Measurements from ENCODE around the gene DLG1.

DLG1 gene

DNA sequence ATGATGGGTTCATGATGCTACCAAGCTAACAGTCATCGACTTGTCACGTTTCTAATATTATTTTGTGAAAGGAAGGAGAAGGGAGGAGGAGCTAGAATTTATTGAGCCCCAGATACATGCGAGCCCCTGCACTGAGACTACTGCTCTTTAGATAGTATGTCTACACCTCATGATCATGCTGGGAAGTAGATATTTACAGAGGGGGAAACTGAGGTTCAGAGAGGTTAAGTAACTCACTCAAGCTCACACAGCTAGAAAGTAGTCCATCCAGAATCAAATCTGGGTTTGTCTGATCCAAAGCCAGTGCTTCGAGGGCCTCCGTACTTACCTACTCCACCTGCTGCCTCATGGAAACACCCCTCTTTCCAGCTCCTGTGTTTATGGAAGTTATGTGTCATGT lies 38.8 kb upstream of the DLG1 start:
- Histone ChIP-seq H3K9me3 (ENCODE audit: control insufficient read depth, low read length) (no peaks in the 10 kb centered on the region), H3K36me3 (ENCODE audit: control insufficient read depth, insufficient read depth, low read length) (no peaks in the 10 kb centered on the region), H3K27ac (ENCODE audit: low read depth, low read length, severe bottlenecking) (no peak overlapping the region), H3K4me1 (ENCODE audit: control insufficient read depth, insufficient read depth, low read length, poor library complexity, severe bottlenecking) (peaks cover 11% of the 10 kb centered on the region), H3K4me3 (ENCODE audit: extremely low read depth, insufficient read depth, low read length, poor library complexity, severe bottlenecking) (no peak overlapping the region)
- WGBS, 2 experiments (ENCODE audit: insufficient coverage in 2 of 2): 90 to 97% methylated on average over 4 to 5 of the region's 5 CpGs

DNA sequence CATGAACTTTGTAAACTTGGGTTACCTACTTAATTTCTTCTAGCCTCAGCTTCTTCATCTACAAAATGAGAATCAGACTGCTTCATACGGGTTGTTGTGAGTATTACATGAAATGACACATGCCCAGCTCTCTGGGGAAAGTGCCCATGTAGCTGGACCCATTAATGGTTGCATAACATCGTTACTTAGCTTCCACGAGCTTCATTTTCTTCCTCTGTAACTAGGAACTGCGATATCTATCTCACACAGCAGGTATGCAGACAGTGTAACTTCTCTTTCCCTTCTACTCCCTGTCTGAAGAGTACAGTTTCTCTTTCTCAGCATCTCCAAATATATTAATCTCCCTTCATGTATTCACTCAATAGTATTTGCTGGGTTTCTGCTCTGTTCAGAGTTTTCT lies 37.9 kb upstream of the DLG1 start:
- Histone ChIP-seq H3K36me3 (ENCODE audit: control insufficient read depth, insufficient read depth, low read length) (no peaks in the 10 kb centered on the region), H3K9me3 (ENCODE audit: control insufficient read depth, low read length) (no peaks in the 10 kb centered on the region), H3K4me3 (ENCODE audit: extremely low read depth, insufficient read depth, low read length, poor library complexity, severe bottlenecking) (no peak overlapping the region), H3K4me1 (ENCODE audit: control insufficient read depth, insufficient read depth, low read length, poor library complexity, severe bottlenecking) (peaks cover 11% of the 10 kb centered on the region), H3K27ac (ENCODE audit: low read depth, low read length, severe bottlenecking) (no peak overlapping the region)
- 89 to 90% methylated on average over 4 of the region's 4 CpGs for WGBS, 2 experiments (ENCODE audit: insufficient coverage in 2 of 2)

DNA sequence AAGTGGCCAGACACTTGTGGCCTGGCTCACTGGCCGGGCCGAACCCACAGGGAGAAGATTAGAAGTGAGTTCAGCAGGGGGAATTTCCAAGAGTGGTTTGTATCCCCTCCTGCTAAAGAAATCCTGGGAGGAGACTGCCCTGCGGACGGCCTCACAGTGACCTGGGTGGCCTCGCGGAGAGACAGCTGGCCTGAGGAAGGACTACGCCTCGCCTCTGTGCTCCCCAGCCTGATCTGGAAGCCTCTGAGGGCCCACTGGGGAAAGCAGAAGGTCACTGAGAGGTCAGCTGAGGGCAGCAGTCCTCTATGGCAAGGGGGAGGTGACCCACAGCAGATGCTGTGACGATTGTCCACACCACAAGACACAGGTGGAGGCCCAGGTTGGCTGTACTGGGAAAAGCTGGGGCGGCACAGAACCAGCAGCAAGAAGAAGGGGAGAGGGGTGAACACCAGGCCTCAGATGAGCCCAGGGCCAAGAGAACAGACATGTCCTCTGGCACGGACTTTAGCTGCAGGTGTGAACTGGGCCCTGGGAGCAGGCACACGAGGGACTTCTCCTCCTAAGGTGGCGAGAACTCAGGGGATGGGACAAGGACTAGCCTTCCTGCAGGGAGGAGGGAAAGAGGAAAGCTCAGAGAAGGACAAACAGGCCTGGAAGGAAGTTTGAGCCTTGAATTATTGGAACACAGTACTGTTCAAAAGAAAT lies 37.2 kb upstream of the DLG1 start:
- peaks cover 11% of the 10 kb centered on the region for H3K4me1 ChIP-seq (ENCODE audit: control insufficient read depth, insufficient read depth, low read length, poor library complexity, severe bottlenecking)
- no peaks in the 10 kb centered on the region for H3K36me3 ChIP-seq (ENCODE audit: control insufficient read depth, insufficient read depth, low read length)
- no peak overlapping the region for H3K27ac ChIP-seq (ENCODE audit: low read depth, low read length, severe bottlenecking)
- H3K4me3 ChIP-seq (ENCODE audit: extremely low read depth, insufficient read depth, low read length, poor library complexity, severe bottlenecking): no peak overlapping the region
- no peaks in the 10 kb centered on the region for H3K9me3 ChIP-seq (ENCODE audit: control insufficient read depth, low read length)
- WGBS, 2 experiments (ENCODE audit: insufficient coverage in 2 of 2): 93 to 94% methylated on average over 11 to 13 of the region's 13 CpGs

DNA sequence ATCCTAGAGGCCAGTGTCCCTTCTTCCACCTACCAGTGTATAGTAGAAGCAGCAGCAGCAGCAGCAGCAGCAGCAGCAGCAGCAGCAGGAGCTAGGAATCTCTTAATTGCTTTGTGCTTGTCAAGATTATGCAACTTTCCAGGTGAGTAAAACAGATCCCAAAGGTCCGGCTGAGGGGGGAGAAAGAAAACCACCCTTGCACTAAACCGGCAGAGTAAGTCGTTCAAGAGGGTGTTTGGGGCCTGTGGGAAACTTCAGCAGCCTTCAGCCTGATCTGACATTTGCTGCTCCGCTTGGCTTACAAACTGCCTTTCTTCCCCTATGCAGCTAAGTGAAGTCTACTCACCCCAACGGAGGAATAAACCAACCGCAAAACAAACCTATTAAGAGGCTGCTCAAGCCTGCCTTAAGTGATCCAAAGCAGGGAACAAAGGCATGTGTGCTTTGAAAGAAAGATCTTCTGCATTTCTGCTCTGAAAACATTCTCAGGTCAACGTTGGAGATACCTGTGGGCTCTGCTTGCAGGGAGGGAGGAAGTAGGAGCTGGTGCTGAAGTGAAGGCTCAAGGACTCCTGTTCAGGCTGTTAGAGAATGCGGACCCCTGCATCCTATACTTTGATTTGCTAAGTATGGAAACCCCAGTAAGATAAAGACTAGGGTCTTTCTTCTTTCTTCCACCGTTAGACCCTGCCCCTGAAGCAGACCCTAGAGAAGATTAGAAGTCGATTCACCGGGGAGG lies 35.7 kb upstream of the DLG1 start:
- WGBS, 2 experiments (ENCODE audit: insufficient coverage in 2 of 2): 66 to 68% methylated on average over 7 of the region's 11 CpGs
- H3K27ac ChIP-seq (ENCODE audit: low read depth, low read length, severe bottlenecking): no peak overlapping the region

DNA sequence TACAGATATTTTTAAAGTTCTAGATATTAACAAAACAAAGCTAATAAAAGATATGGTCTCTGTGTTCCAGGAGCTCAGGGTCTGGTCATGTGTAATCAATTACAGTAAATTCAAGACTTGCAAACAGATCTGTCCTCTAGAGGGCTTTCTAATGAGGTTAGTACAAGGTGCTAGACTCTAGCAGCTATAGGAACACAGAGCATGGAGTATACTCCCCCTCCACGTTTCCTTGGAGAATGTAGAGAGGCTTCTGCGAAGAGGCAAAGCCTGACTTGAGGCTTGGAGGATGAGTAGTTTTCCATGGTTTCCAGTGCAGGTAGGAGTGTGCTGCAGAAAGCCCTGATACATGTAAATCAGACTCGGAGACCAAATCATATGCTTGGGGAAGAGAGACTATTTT lies 32.7 kb upstream of the DLG1 start:
- no peaks in the 10 kb centered on the region for H3K9me3 ChIP-seq (ENCODE audit: control insufficient read depth, low read length)
- 89 to 100% methylated on average over 1 to 3 of the region's 3 CpGs for WGBS, 2 experiments (ENCODE audit: insufficient coverage in 2 of 2)
- no peak overlapping the region for H3K27ac ChIP-seq (ENCODE audit: low read depth, low read length, severe bottlenecking)
- no peak overlapping the region for H3K4me3 ChIP-seq (ENCODE audit: extremely low read depth, insufficient read depth, low read length, poor library complexity, severe bottlenecking)
- H3K36me3 ChIP-seq (ENCODE audit: control insufficient read depth, insufficient read depth, low read length): no peaks in the 10 kb centered on the region
- no peaks in the 10 kb centered on the region for H3K4me1 ChIP-seq (ENCODE audit: control insufficient read depth, insufficient read depth, low read length, poor library complexity, severe bottlenecking)

More for the DNA sequence above, 35.7 kb upstream of the DLG1 start:
- Histone ChIP-seq H3K4me1 (ENCODE audit: control insufficient read depth, insufficient read depth, low read length, poor library complexity, severe bottlenecking) (no peaks in the 10 kb centered on the region), H3K9me3 (ENCODE audit: control insufficient read depth, low read length) (no peaks in the 10 kb centered on the region), H3K36me3 (ENCODE audit: control insufficient read depth, insufficient read depth, low read length) (no peaks in the 10 kb centered on the region), H3K4me3 (ENCODE audit: extremely low read depth, insufficient read depth, low read length, poor library complexity, severe bottlenecking) (no peak overlapping the region)

DNA sequence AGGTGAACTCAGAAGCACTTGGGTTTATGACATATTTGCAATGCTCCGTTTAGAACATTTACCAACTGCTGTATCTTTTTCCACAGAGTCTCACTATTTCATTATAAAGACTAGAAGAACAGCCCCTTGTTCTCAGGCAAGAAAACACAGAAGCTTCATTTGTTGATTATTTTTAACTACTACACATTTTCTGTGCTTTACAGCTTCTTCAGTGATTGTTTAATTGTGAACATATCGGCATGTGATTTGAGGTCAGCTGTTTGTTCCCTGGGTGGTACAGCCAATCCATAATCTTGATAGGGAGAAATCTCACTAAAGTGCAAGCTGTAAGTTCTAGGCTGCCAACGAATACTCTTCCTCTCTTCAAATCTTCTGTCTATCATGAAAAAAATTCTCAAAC lies 31.0 kb upstream of the DLG1 start:
- no peaks in the 10 kb centered on the region for H3K9me3 ChIP-seq (ENCODE audit: control insufficient read depth, low read length)
- no peak overlapping the region for H3K4me3 ChIP-seq (ENCODE audit: extremely low read depth, insufficient read depth, low read length, poor library complexity, severe bottlenecking)
- H3K36me3 ChIP-seq (ENCODE audit: control insufficient read depth, insufficient read depth, low read length): no peaks in the 10 kb centered on the region
- H3K4me1 ChIP-seq (ENCODE audit: control insufficient read depth, insufficient read depth, low read length, poor library complexity, severe bottlenecking): no peaks in the 10 kb centered on the region
- H3K27ac ChIP-seq (ENCODE audit: low read depth, low read length, severe bottlenecking): no peak overlapping the region
- WGBS, 2 experiments (ENCODE audit: insufficient coverage in 2 of 2): 63 to 70% methylated on average over 1 of the region's 3 CpGs

DNA sequence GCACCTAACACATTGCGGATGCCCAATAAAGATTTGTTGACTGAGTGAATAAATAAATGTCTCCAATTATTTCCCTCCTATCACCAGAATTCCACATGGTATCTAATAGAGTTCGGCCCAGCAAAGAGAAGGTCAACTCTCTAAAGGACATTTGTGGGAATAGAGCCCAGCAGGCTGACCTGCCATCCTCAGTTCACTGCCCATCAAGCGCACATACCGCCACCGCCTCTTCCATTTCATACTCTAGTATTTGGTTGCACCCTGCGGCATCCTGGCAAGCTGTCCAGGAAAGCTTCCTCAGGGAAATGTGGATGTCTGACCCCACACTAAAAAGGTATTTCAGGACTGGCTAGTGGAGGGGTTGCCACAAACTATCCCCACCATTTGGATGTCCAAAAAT lies 29.8 kb upstream of the DLG1 start:
- H3K27ac ChIP-seq (ENCODE audit: low read depth, low read length, severe bottlenecking): no peak overlapping the region
- WGBS, 2 experiments (ENCODE audit: insufficient coverage in 2 of 2): 98 to 100% methylated on average over 4 to 5 of the region's 6 CpGs
- H3K9me3 ChIP-seq (ENCODE audit: control insufficient read depth, low read length): no peaks in the 10 kb centered on the region
- H3K36me3 ChIP-seq (ENCODE audit: control insufficient read depth, insufficient read depth, low read length): no peaks in the 10 kb centered on the region
- no peak overlapping the region for H3K4me3 ChIP-seq (ENCODE audit: extremely low read depth, insufficient read depth, low read length, poor library complexity, severe bottlenecking)
- H3K4me1 ChIP-seq (ENCODE audit: control insufficient read depth, insufficient read depth, low read length, poor library complexity, severe bottlenecking): no peaks in the 10 kb centered on the region

DNA sequence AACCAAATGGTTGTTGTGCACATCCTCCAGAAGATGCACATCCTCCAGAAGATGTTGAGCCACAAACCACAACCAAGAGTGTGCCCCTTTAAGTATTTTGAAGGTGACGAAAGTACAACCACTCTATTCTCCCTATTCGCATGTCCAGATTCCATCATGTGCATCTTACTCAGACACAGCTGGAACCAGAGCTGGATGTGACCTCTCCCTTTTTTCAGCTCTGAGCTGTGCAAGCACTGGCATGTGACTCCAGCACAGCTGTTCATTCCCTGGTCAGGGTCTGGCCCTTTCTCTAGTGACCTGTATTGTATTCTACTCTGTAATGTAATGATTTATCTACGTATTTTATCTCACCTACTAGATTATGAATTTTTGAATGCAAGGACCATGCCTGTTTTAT lies 29.3 kb upstream of the DLG1 start:
- no peaks in the 10 kb centered on the region for H3K9me3 ChIP-seq (ENCODE audit: control insufficient read depth, low read length)
- H3K4me3 ChIP-seq (ENCODE audit: extremely low read depth, insufficient read depth, low read length, poor library complexity, severe bottlenecking): no peak overlapping the region
- H3K36me3 ChIP-seq (ENCODE audit: control insufficient read depth, insufficient read depth, low read length): no peaks in the 10 kb centered on the region
- 94 to 100% methylated on average over 2 of the region's 3 CpGs for WGBS, 2 experiments (ENCODE audit: insufficient coverage in 2 of 2)
- no peak overlapping the region for H3K27ac ChIP-seq (ENCODE audit: low read depth, low read length, severe bottlenecking)
- H3K4me1 ChIP-seq (ENCODE audit: control insufficient read depth, insufficient read depth, low read length, poor library complexity, severe bottlenecking): no peaks in the 10 kb centered on the region

DNA sequence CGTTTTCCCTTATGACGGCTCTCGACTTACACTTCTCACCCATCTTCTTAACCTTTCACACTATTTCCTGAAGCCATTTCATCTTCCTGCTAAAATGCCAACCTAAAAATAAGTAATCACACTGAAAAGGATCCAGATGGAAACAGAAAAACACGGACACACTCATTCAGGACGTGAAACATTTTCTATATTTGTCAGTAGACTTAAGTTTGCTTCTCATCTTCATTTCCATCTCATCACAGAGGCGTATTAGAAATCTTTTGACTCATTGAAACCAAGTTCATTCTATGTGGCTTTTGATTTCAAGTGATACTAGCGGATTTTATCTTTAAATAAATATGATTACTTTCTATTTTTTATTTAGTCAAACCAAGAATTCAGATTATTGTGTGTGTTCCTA lies 27.4 kb upstream of the DLG1 start:
- Histone ChIP-seq H3K36me3 (ENCODE audit: control insufficient read depth, insufficient read depth, low read length) (no peaks in the 10 kb centered on the region), H3K27ac (ENCODE audit: low read depth, low read length, severe bottlenecking) (no peak overlapping the region), H3K9me3 (ENCODE audit: control insufficient read depth, low read length) (peaks cover 9% of the 10 kb centered on the region), H3K4me1 (ENCODE audit: control insufficient read depth, insufficient read depth, low read length, poor library complexity, severe bottlenecking) (no peaks in the 10 kb centered on the region), H3K4me3 (ENCODE audit: extremely low read depth, insufficient read depth, low read length, poor library complexity, severe bottlenecking) (no peak overlapping the region)
- WGBS, 2 experiments (ENCODE audit: insufficient coverage in 2 of 2): 80 to 84% methylated on average over 2 to 4 of the region's 7 CpGs

DNA sequence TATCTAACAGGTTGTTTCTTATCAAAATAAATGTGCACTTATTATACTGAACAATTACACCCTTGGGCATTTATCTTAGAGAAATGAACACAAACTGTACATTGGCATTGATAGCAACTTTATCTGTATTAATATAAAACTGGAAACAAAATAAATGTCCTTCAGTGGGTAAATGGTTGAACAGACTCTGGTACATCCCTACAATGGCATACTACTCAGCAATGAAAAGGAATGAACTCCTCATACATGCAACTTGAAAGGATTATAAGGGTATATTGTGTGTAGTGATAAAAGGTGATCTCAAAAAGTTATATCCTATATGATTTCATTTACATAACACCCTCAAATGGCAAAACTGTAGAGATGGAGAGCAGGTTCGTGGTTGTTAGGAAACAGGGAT lies 23.7 kb upstream of the DLG1 start:
- Histone ChIP-seq H3K36me3 (ENCODE audit: control insufficient read depth, insufficient read depth, low read length) (no peaks in the 10 kb centered on the region), H3K4me1 (ENCODE audit: control insufficient read depth, insufficient read depth, low read length, poor library complexity, severe bottlenecking) (peaks cover 3% of the 10 kb centered on the region), H3K27ac (ENCODE audit: low read depth, low read length, severe bottlenecking) (no peak overlapping the region), H3K9me3 (ENCODE audit: control insufficient read depth, low read length) (peaks cover 13% of the 10 kb centered on the region), H3K4me3 (ENCODE audit: extremely low read depth, insufficient read depth, low read length, poor library complexity, severe bottlenecking) (no peak overlapping the region)
- WGBS, 2 experiments (ENCODE audit: insufficient coverage in 2 of 2): no CpG with 5 or more reads among the region's 1 CpG

DNA sequence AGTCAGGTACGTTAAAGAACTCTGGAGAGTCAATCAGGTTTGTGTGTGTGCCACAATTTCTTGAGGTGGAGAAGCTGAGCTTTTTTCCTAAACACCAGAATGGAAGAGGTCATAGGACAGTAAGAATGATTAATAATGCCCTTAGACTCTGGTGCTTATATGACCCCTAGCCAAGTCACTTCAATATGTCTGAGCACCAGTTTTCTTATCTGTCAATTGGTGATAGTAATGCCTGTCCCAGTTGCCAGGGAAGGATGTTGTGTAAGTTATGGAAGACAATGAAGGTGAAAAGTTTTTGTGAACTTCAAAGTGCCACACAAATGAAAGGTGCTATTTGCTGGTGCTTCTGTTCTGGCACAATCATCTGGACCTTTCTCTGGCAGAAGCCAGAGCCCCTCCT lies 22.2 kb upstream of the DLG1 start:
- no peaks in the 10 kb centered on the region for H3K36me3 ChIP-seq (ENCODE audit: control insufficient read depth, insufficient read depth, low read length)
- 100% methylated on average over 1 of the region's 1 CpG; no CpG with 5 or more reads in 1 of the 2 experiments for WGBS, 2 experiments (ENCODE audit: insufficient coverage in 2 of 2)

More for the DNA sequence above, 22.2 kb upstream of the DLG1 start:
- no peak overlapping the region for H3K27ac ChIP-seq (ENCODE audit: low read depth, low read length, severe bottlenecking)
- peaks cover 13% of the 10 kb centered on the region for H3K9me3 ChIP-seq (ENCODE audit: control insufficient read depth, low read length)
- peaks cover 3% of the 10 kb centered on the region for H3K4me1 ChIP-seq (ENCODE audit: control insufficient read depth, insufficient read depth, low read length, poor library complexity, severe bottlenecking)
- H3K4me3 ChIP-seq (ENCODE audit: extremely low read depth, insufficient read depth, low read length, poor library complexity, severe bottlenecking): no peak overlapping the region

All from mesodermal cell (in vitro differentiated cells).